Lung (tissue), 16 donors: ENCODE measurements around the gene GTF2A1L. TPM values are rescaled to one million over a fixed set of nuclear protein-coding genes. Genes with fewer than 3 reads are reported as not detected.
A peak's percentile ranks its signal among the peaks of the same experiment; 100 is the strongest.

Source experiments
- ATAC-seq: fragments of 200-7000 bp; cut with Tn5 transposase; one replicate; pipeline ENCODE4 v1.9.1; 2020; ENCODE audit warnings: moderate number of reproducible peaks; ENCODE audit not compliant: insufficient read depth, low FRiP score
- DNase-seq, 3 donors: peaks; one replicate each; pipeline ENCODE4 v3.0.0-alpha.2; 2013 to 2017
- H3K27ac ChIP-seq, 2 donors: one replicate each; pipeline ENCODE4 v1.5.1; 2013; ENCODE audit warnings: mild to moderate bottlenecking in 2 of 2, moderate library complexity in 2 of 2, control low read depth in 1 of 2, inconsistent platforms in 1 of 2, low read depth in 1 of 2, low read length in 1 of 2
- H3K27me3 ChIP-seq, 3 donors: one replicate each; pipeline ENCODE4 v1.5.1; 2013; ENCODE audit warnings: low read length in 2 of 3; ENCODE audit not compliant: control insufficient read depth in 3 of 3, insufficient read depth in 3 of 3
- H3K36me3 ChIP-seq, 4 donors: one replicate each; pipeline ENCODE4 v1.5.1; 2013; ENCODE audit warnings: low read length in 4 of 4, mild to moderate bottlenecking in 1 of 4, moderate library complexity in 1 of 4; ENCODE audit not compliant: control insufficient read depth in 4 of 4, insufficient read depth in 4 of 4
- H3K4me1 ChIP-seq, 5 donors: one replicate each; pipeline ENCODE4 v1.5.1; 2013; ENCODE audit warnings: low read length in 5 of 5, mild to moderate bottlenecking in 2 of 5, moderate library complexity in 1 of 5; ENCODE audit not compliant: control insufficient read depth in 5 of 5, insufficient read depth in 5 of 5
- H3K4me3 ChIP-seq: one replicate; pipeline ENCODE4 v1.5.1; 2013; ENCODE audit warnings: mild to moderate bottlenecking, control low read depth, moderate library complexity
- H3K9ac ChIP-seq, 2 donors: one replicate each; pipeline ENCODE4 v1.5.1; 2013; ENCODE audit warnings: low read length in 2 of 2, control low read depth in 1 of 2; ENCODE audit not compliant: insufficient read depth in 1 of 2
- H3K9me3 ChIP-seq, 4 donors: one replicate each; pipeline ENCODE4 v1.5.1; 2013; ENCODE audit warnings: low read length in 3 of 4, mild to moderate bottlenecking in 1 of 4, moderate library complexity in 1 of 4; ENCODE audit not compliant: control insufficient read depth in 4 of 4, insufficient read depth in 3 of 4
- CTCF ChIP-seq: IDR thresholded peaks from 2 replicates; pipeline ENCODE4 v1.5.1; 2012; ENCODE audit warnings: mild to moderate bottlenecking; ENCODE audit errors: control extremely low read depth, extremely low read depth
- WGBS, 2 donors: extraction: QIAGEN DNeasy Blood & Tissue Kit; methylation state at CpG; one replicate each; pipeline ENCODE4 v1.1.7; 2013; 5-methylcytosine and 5-hydroxymethylcytosine counted together
- long read RNA-seq, 5 donors: transcript quantifications; one replicate each; lab custom pipeline, GENCODE V29; 2026
- polyA plus RNA-seq, 2 donors: library from polyadenylated mRNA; stranded (reverse); fragments of 200-250 nt; gene quantifications; one replicate each; pipeline ENCODE4 v1.2.1, GENCODE V29; 2013
- total RNA-seq, 2 donors: library from RNA; depleted of rRNA in 1 of 2; stranded (reverse); fragments of >200 nt in 1 of 2; gene quantifications; one replicate each; pipeline ENCODE4 v1.2.1, GENCODE V29; 2014 to 2021
- donor health status: control.
- donor health status: control.
- donor health status: Bipolar disorder and iron deficiency.
- donor health status: healthy.
- donor health status: DM: yes; HTN: yes; CAD: no.

The GTF2A1L gene
- 1 to 10 TPM in 1 of 2 donors, not detected in 1; 1.6 TPM for total RNA-seq
- polyA plus RNA-seq = under 1 TPM; 0.39 to 0.51 TPM
- long read RNA-seq, donor 1 = 0 reads
- long read RNA-seq, donor 2 = 0 reads
- long read RNA-seq, donor 3 = 0 reads
- long read RNA-seq, donor 4 = 0 reads
- long read RNA-seq, donor 5 = 0 reads

- no peaks in the 10 kb centered on the region for H3K27me3 ChIP-seq
- H3K4me3 ChIP-seq = no peak within 1 kb of the TSS
- no peak within 1 kb of the TSS for H3K27ac ChIP-seq
- H3K9me3 ChIP-seq = peaks cover 0 to 3% (median 1%) of the 10 kb centered on the region in 4 donors
- no peaks in the 10 kb centered on the region for H3K36me3 ChIP-seq
- H3K4me1 ChIP-seq = no peaks in the 10 kb centered on the region
- no peak for TF ChIP-seq CTCF
- no peak within 1 kb of the TSS for H3K9ac ChIP-seq
- ATAC-seq (no peak), DNase-seq (no peak)
- 81% methylated on average over 26 of the region's 26 CpGs for WGBS, 2 donors
These were observed at the start of gene GTF2A1L for GRCh38 chr2:48617618-48618017. Gene GTF2A1L (plus strand): TSS chr2:48617856. CDS start chr2:48617875, 19 bp downstream.

- H3K27ac ChIP-seq = peak overlapping the region in 1 of 2 donors; percentile 2
- DNase-seq (no peak), ATAC-seq (peak; percentile 31)
- TF ChIP-seq CTCF = no peak
- no peaks in the 10 kb centered on the region for H3K27me3 ChIP-seq
- no peak overlapping the region for H3K9ac ChIP-seq
- no peaks in the 10 kb centered on the region for H3K36me3 ChIP-seq
- 47 to 58% methylated on average over 4 of the region's 4 CpGs for WGBS, 2 donors
- no peaks in the 10 kb centered on the region for H3K9me3 ChIP-seq
- peaks cover 2 to 27% (median 5%) of the 10 kb centered on the region in 5 donors for H3K4me1 ChIP-seq
- H3K4me3 ChIP-seq = no peak overlapping the region
These were observed 49.1 kb upstream of the GTF2A1L start for GRCh38 chr2:48568547-48568946.

- no peak for TF ChIP-seq CTCF
- DNase-seq (no peak), ATAC-seq (no peak)
- Histone ChIP-seq H3K36me3 (peaks cover 0 to 3% (median 0%) of the 10 kb centered on the region in 4 donors), H3K4me3 (no peak overlapping the region), H3K27me3 (no peaks in the 10 kb centered on the region), H3K4me1 (peaks cover 2 to 27% (median 5%) of the 10 kb centered on the region in 5 donors), H3K9me3 (no peaks in the 10 kb centered on the region), H3K27ac (no peak overlapping the region), H3K9ac (no peak overlapping the region)
These were observed 48.2 kb upstream of the GTF2A1L start for GRCh38 chr2:48569433-48569832.

- Histone ChIP-seq H3K4me1 (peaks cover 0 to 14% (median 2%) of the 10 kb centered on the region in 5 donors), H3K9ac (no peak overlapping the region), H3K36me3 (peaks cover 0 to 3% (median 0%) of the 10 kb centered on the region in 4 donors), H3K27me3 (no peaks in the 10 kb centered on the region), H3K4me3 (no peak overlapping the region), H3K9me3 (no peaks in the 10 kb centered on the region), H3K27ac (no peak overlapping the region)
- WGBS, 2 donors = 71 to 72% methylated on average over 5 of the region's 5 CpGs
- ATAC-seq (no peak), DNase-seq (peak; percentile 51 to 64 (median 62))
- no peak for TF ChIP-seq CTCF
These were observed 44.8 kb upstream of the GTF2A1L start for GRCh38 chr2:48572816-48573215.
